GM23248 (cell line): ENCODE measurements around the gene POU3F2. TPM values are rescaled to one million over a fixed set of nuclear protein-coding genes. Genes with fewer than 3 reads are reported as not detected.

Source experiments
- DNase-seq: peaks from one replicate; pipeline ENCODE4 v3.0.0-alpha.2; 2015
- H2AFZ ChIP-seq: fragments of 200-600 bp; sonication (generic); 2 replicates; pipeline ENCODE4 v1.6.1; 2016; ENCODE audit warnings: antibody characterized with exemption
- H3F3A ChIP-seq: fragments of 200-600 bp; sonication (generic); 2 replicates; pipeline ENCODE4 v1.6.1; 2016; ENCODE audit warnings: mild to moderate bottlenecking, antibody characterized with exemption, mixed run types; ENCODE audit not compliant: insufficient read depth
- H3K27ac ChIP-seq: fragments of 200-600 bp; sonication (generic); 2 replicates; pipeline ENCODE4 v1.5.1; 2016; ENCODE audit warnings: mild to moderate bottlenecking
- H3K27me3 ChIP-seq: fragments of 200-600 bp; sonication (generic); replicated peaks from 2 replicates; pipeline ENCODE4 v1.6.1; 2016; ENCODE audit warnings: mild to moderate bottlenecking; ENCODE audit not compliant: insufficient read depth
- H3K36me3 ChIP-seq: fragments of 200-600 bp; sonication (generic); 2 replicates; pipeline ENCODE4 v1.6.1; 2016; ENCODE audit warnings: low read depth, mild to moderate bottlenecking
- H3K4me1 ChIP-seq: fragments of 200-600 bp; sonication (generic); 2 replicates; pipeline ENCODE4 v1.6.1; 2016; ENCODE audit warnings: mild to moderate bottlenecking; ENCODE audit not compliant: insufficient read depth
- H3K4me2 ChIP-seq: fragments of 200-600 bp; sonication (generic); one replicate; pipeline ENCODE4 v1.6.1; 2016; ENCODE audit warnings: mild to moderate bottlenecking; ENCODE audit not compliant: unreplicated experiment
- H3K4me3 ChIP-seq: fragments of 200-600 bp; sonication (generic); 2 replicates; pipeline ENCODE4 v1.5.1; 2016; ENCODE audit warnings: mild to moderate bottlenecking
- H3K79me2 ChIP-seq: fragments of 200-600 bp; sonication (generic); 2 replicates; pipeline ENCODE4 v1.6.1; 2016; ENCODE audit warnings: mild to moderate bottlenecking; ENCODE audit not compliant: insufficient read depth
- H3K9ac ChIP-seq: fragments of 200-600 bp; sonication (generic); 2 replicates; pipeline ENCODE4 v1.6.1; 2016; ENCODE audit warnings: mild to moderate bottlenecking
- H3K9me2 ChIP-seq: fragments of 200-600 bp; sonication (generic); 2 replicates; pipeline ENCODE4 v1.6.1; 2016; ENCODE audit warnings: mixed run types, mild to moderate bottlenecking, moderate library complexity; ENCODE audit not compliant: insufficient read depth
- H3K9me3 ChIP-seq: fragments of 200-600 bp; sonication (generic); one replicate; pipeline ENCODE4 v1.6.1; 2017; ENCODE audit warnings: low read depth
- H4K20me1 ChIP-seq: fragments of 200-600 bp; sonication (generic); 2 replicates; pipeline ENCODE4 v1.6.0; 2016; ENCODE audit not compliant: insufficient read depth
- EZH2 ChIP-seq: fragments of 200-600 bp; sonication (generic); IDR thresholded peaks from 2 replicates; pipeline ENCODE4 v1.6.1; 2018; ENCODE audit warnings: antibody characterized with exemption, mild to moderate bottlenecking; ENCODE audit not compliant: insufficient read depth, poor library complexity, severe bottlenecking
- EZH2phosphoT487 ChIP-seq: fragments of 200-600 bp; sonication (generic); IDR thresholded peaks from 2 replicates; pipeline ENCODE4 v1.6.1; 2018; ENCODE audit warnings: antibody characterized with exemption, moderate library complexity, mild to moderate bottlenecking, low read depth; ENCODE audit not compliant: insufficient read depth
- WGBS, 2 experiments: methylation state at CpG; one replicate each; pipeline ENCODE4 v1.1.6; 2015 to 2017; ENCODE audit warnings: low lambda C conversion rate in 2 of 2, low coverage in 1 of 2; ENCODE audit errors: missing lambda C conversion rate in 2 of 2; 5-methylcytosine and 5-hydroxymethylcytosine counted together
- in situ Hi-C: fragments of 300-500 bp; cut with MboI; formaldehyde crosslinking; loops from 2 replicates; pipeline ENCODE4 v1.15.0; 2020
- polyA plus RNA-seq: library from polyadenylated mRNA; unstranded; fragments of >200 nt; fragmentation: Nextera tagmentation; extraction: Ambion mirVana; gene quantifications from 2 replicates; pipeline ENCODE4 v1.2.1, GENCODE V29; 2016
- total RNA-seq: library from RNA; depleted of rRNA; stranded (reverse); fragments of >200 nt; shearing (Covaris generic); gene quantifications from 2 replicates; pipeline ENCODE4 v1.2.3, GENCODE V29; 2014

Gene POU3F2
- total and polyA plus RNA-seq, 2 experiments from 2014 or later, result 0.05 TPM; not detected in 1

DNA sequence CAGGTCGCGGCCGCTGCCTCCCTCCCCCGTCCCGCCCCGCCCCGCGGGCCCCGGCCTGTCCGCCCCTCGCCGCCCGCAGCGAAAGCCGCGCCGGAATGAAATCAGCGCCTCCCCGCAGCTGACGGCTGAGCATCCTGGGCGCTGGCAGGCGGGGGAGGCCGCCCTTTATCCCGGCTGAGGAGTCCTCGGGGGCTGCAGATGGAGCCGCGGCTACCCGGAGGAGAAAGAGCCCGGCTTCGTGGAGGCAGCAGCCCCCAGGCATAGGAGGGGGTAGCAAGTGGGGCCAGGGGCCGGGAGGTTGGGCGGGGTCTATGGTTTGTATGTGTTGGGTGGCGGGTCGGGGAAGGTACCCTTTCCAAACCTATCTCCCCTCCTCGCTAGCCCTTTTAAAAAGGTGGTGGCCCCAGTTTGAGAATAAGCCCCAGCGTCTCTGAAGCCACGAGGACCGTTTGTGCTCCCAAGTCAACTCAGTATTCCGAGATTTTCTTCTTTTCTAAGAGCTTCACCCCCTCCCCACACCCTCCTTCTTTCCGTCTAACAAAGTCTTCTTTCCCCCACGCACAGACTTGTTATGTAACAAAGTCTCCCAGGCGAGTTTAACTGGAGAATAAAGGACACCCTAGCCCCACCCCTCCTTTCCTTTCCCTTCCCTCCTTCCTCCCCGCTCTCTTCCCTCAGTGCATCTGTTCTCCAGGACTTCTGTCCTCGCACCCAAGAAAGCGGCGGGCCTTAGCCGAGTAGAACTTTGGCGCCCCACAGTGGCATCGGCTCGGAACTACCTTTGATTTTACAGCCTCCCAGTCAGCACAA, 11.0 kb downstream of the POU3F2 start:
- no peaks in the 10 kb centered on the region for H3K9me2 ChIP-seq
- no peaks in the 10 kb centered on the region for H3K36me3 ChIP-seq
- H3K79me2 ChIP-seq, result no peaks in the 10 kb centered on the region
- DNase-seq, result peak; percentile 90
- 1 to 3% methylated on average over 39 to 48 of the region's 50 CpGs for WGBS, 2 experiments
- peak overlapping the region; percentile 57 for H2AFZ ChIP-seq
- H3K4me3 ChIP-seq, result peak overlapping the region; percentile 67
- H4K20me1 ChIP-seq, result no peaks in the 10 kb centered on the region
- TF ChIP-seq EZH2phosphoT487 (no peak), EZH2 (peak; percentile 39)
- H3K9ac ChIP-seq, result no peak overlapping the region
- H3K27ac ChIP-seq, result no peak overlapping the region
- H3K4me1 ChIP-seq, result no peaks in the 10 kb centered on the region
- in situ Hi-C loops, result loop anchor here (25.0 kb wide), 1 partner anchor 1358 kb away; no protein-coding TSS in a partner anchor
- no peaks in the 10 kb centered on the region for H3K9me3 ChIP-seq
- H3K27me3 ChIP-seq, result peaks cover 43% of the 10 kb centered on the region
- peak overlapping the region; percentile 66 for H3K4me2 ChIP-seq
- 0 out of 2 replicates have a peak, but pooled peaks cover 7% of the 10 kb centered on the region for H3F3A ChIP-seq

- 61 to 66% methylated on average over 3 of the region's 3 CpGs for WGBS, 2 experiments
- Histone ChIP-seq H3K9me2 (no peaks in the 10 kb centered on the region), H3K79me2 (no peaks in the 10 kb centered on the region), H3K27me3 (peaks cover 38% of the 10 kb centered on the region), H3K27ac (no peak overlapping the region), H3K4me1 (no peaks in the 10 kb centered on the region), H2AFZ (no peak overlapping the region), H3K9me3 (no peaks in the 10 kb centered on the region), H3K4me2 (no peak overlapping the region), H4K20me1 (no peaks in the 10 kb centered on the region), H3K9ac (no peak overlapping the region), H3F3A (0 out of 2 replicates have a peak, but pooled peaks cover 7% of the 10 kb centered on the region), H3K4me3 (no peak overlapping the region), H3K36me3 (no peaks in the 10 kb centered on the region)
- in situ Hi-C loops, result loop anchor here (25.0 kb wide), 1 partner anchor 1359 kb away; no protein-coding TSS in a partner anchor
- no peak for DNase-seq
- TF ChIP-seq EZH2phosphoT487 (no peak), EZH2 (no peak)
These were observed 11.6 kb downstream of the POU3F2 start for GRCh38 chr6:98846021-98846380.

- in situ Hi-C loops, result loop anchor here (25.0 kb wide), 1 partner anchor 1360 kb away; no protein-coding TSS in a partner anchor
These were observed 13.0 kb downstream of the POU3F2 start for GRCh38 chr6:98847416-98847778.

GRCh38 chr6:98847779-98848538, 13.6 kb downstream of the POU3F2 start:
- H3K79me2 ChIP-seq, result no peaks in the 10 kb centered on the region
- no peaks in the 10 kb centered on the region for H3K36me3 ChIP-seq
- no peaks in the 10 kb centered on the region for H3K9me3 ChIP-seq
- H2AFZ ChIP-seq, result peak overlapping the region; percentile 64
- H3K4me2 ChIP-seq, result peak overlapping the region; percentile 17
- TF ChIP-seq EZH2 (no peak), EZH2phosphoT487 (no peak)
- H3K4me3 ChIP-seq, result peak overlapping the region; percentile 15; the same call in 1 of the 2 replicates
- H3K4me1 ChIP-seq, result no peaks in the 10 kb centered on the region
- no peaks in the 10 kb centered on the region for H3K9me2 ChIP-seq
- H4K20me1 ChIP-seq, result no peaks in the 10 kb centered on the region
- no peak overlapping the region for H3K9ac ChIP-seq
- no peak for DNase-seq
- in situ Hi-C loops, result loop anchor here (25.0 kb wide), 1 partner anchor 1361 kb away; no protein-coding TSS in a partner anchor
- peaks cover 33% of the 10 kb centered on the region for H3K27me3 ChIP-seq
- H3F3A ChIP-seq, result 0 out of 2 replicates have a peak, but pooled peaks cover 7% of the 10 kb centered on the region
- 10 to 17% methylated on average over 35 to 45 of the region's 51 CpGs for WGBS, 2 experiments
- no peak overlapping the region for H3K27ac ChIP-seq

More at GRCh38 chr6:98847416-98847778, 13.0 kb downstream of the POU3F2 start:
- no peak overlapping the region for H3K4me2 ChIP-seq
- H3K27me3 ChIP-seq, result peaks cover 33% of the 10 kb centered on the region
- no peak overlapping the region for H3K27ac ChIP-seq
- TF ChIP-seq EZH2phosphoT487, result no peak
- TF ChIP-seq EZH2, result no peak
- no peaks in the 10 kb centered on the region for H4K20me1 ChIP-seq
- 0 out of 2 replicates have a peak, but pooled peaks cover 7% of the 10 kb centered on the region for H3F3A ChIP-seq
- WGBS, 2 experiments, result 46 to 48% methylated on average over 11 of the region's 11 CpGs
- no peaks in the 10 kb centered on the region for H3K9me2 ChIP-seq
- H3K36me3 ChIP-seq, result no peaks in the 10 kb centered on the region
- no peaks in the 10 kb centered on the region for H3K4me1 ChIP-seq
- no peaks in the 10 kb centered on the region for H3K9me3 ChIP-seq
- H3K9ac ChIP-seq, result no peak overlapping the region
- H2AFZ ChIP-seq, result peak overlapping the region; percentile 64; the same call in 1 of the 2 replicates
- no peak for DNase-seq
- H3K79me2 ChIP-seq, result no peaks in the 10 kb centered on the region
- H3K4me3 ChIP-seq, result peak overlapping the region; percentile 15; the same call in 1 of the 2 replicates
